K562 (cell line): Measurements from ENCODE around the gene MSS51. TPM values are rescaled to one million over a fixed set of nuclear protein-coding genes. Genes with fewer than 3 reads are reported as not detected.

Experiments
- CREB1 ChIP-seq, 2 experiments: sonication (generic) in 1 of 2; formaldehyde crosslinking in 1 of 2; IDR thresholded peaks; 2 replicates each; pipeline versions ENCODE4 v1.6.1 to v1.8.0; 2012 to 2022; ENCODE audit warnings: inconsistent platforms in 1 of 2, mild to moderate bottlenecking in 1 of 2, missing genetic modification reagents in 1 of 2, moderate library complexity in 1 of 2
- KAT7 ChIP-seq: sonication (generic); formaldehyde crosslinking; IDR thresholded peaks from 2 replicates; pipeline ENCODE4 v1.8.0; 2022; ENCODE audit warnings: missing genetic modification reagents, mild to moderate bottlenecking, borderline replicate concordance
- KLF16 ChIP-seq: IDR thresholded peaks from 2 replicates; pipeline ENCODE4 v1.6.1; 2016; ENCODE audit warnings: antibody characterized with exemption
- POU5F1 ChIP-seq: fragments of 150-350 bp; IDR thresholded peaks from 2 replicates; pipeline ENCODE4 v1.6.1; 2014; ENCODE audit warnings: borderline replicate concordance, low read length, low read depth, mild to moderate bottlenecking; ENCODE audit not compliant: partially characterized antibody
- PRDM10 ChIP-seq: fragments of 450-650 bp; IDR thresholded peaks from 2 replicates; pipeline ENCODE4 v1.6.1; 2018; ENCODE audit not compliant: partially characterized antibody
- SMC3 ChIP-seq: conservative IDR thresholded peaks from 2 replicates; pipeline ENCODE4 v1.6.1; 2011; ENCODE audit warnings: low read depth, low read length, improper control_type of control experiment; ENCODE audit not compliant: insufficient read depth
- ZC3H4 ChIP-seq: sonication (generic); formaldehyde crosslinking; IDR thresholded peaks from 2 replicates; pipeline ENCODE4 v1.9.0; 2021; ENCODE audit warnings: missing genetic modification reagents, borderline replicate concordance
- ZHX1 ChIP-seq: fragments of 150-350 bp; conservative IDR thresholded peaks from 2 replicates; pipeline ENCODE4 v1.6.1; 2014; ENCODE audit warnings: low read length
- polyA plus RNA-seq, 8 experiments: library from polyadenylated mRNA; depleted of rRNA in 4 of 8; stranded (reverse) in 5 of 8; unstranded in 3 of 8; fragments of >200 nt; fragmentation: Nextera tagmentation in 2 of 8; fragmentation: Illumina TruSeq in 1 of 8; extraction: Ambion mirVana in 2 of 8; extraction: Trizol in 1 of 8; gene quantifications; 2 replicates each; pipeline versions ENCODE4 v1.2.1 to v1.2.3, GENCODE V29; 2011 to 2014; ENCODE audit warnings: inconsistent platforms in 1 of 8, missing spikeins in 1 of 8
- total RNA-seq, 7 experiments: library from RNA; depleted of rRNA in 6 of 7; stranded (reverse); fragments of >200 nt in 6 of 7; fragmentation: Illumina TruSeq in 2 of 7; extraction: Trizol in 2 of 7; gene quantifications; 2 replicates each; pipeline versions ENCODE4 v1.2.1 to v1.2.3, GENCODE V29; 2011 to 2021; ENCODE audit warnings: low replicate concordance in 1 of 7
- TF ChIP-seq, protein P1 (sequence below): fragments of 250-450 bp; sonication (Bioruptor Pico); IDR thresholded peaks from 2 replicates; pipeline ENCODE4 v1.8.0; 2021; ENCODE audit warnings: mild to moderate bottlenecking, moderate library complexity

Gene MSS51
- total and polyA plus RNA-seq, 9 of the 15 experiments (the other 6 are each of a cell fraction or from before 2014, with no cell fraction given) = 0.28 to 1.8 (median 1.2) TPM

- TF ChIP-seq, protein P1, sequence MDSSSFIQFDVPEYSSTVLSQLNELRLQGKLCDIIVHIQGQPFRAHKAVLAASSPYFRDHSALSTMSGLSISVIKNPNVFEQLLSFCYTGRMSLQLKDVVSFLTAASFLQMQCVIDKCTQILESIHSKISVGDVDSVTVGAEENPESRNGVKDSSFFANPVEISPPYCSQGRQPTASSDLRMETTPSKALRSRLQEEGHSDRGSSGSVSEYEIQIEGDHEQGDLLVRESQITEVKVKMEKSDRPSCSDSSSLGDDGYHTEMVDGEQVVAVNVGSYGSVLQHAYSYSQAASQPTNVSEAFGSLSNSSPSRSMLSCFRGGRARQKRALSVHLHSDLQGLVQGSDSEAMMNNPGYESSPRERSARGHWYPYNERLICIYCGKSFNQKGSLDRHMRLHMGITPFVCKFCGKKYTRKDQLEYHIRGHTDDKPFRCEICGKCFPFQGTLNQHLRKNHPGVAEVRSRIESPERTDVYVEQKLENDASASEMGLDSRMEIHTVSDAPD = no peak
- TF ChIP-seq CREB1 (IDR thresholded peaks at IDR 0.05) (peak; percentile 54; the same call in 1 of the 2 replicates), CREB1 (CRISPR knock-in tag; IDR thresholded peaks at IDR 0.05) (peak; percentile 77; the same call in 1 of the 2 replicates), KLF16 (no peak), ZC3H4 (CRISPR knock-in tag) (no peak; the same call in 1 of the 2 replicates), SMC3 (no peak), POU5F1 (no peak), PRDM10 (peak; percentile 7), KAT7 (CRISPR knock-in tag) (peak; percentile 95; the same call in 1 of the 2 replicates), ZHX1 (no peak)
Measured at GRCh38 chr10:73413528-73414229, 19.7 kb downstream of the MSS51 start, which contains the start of gene ANXA7 (continued).
